SIG-M5 treated with dmso at 0.1 percent for 504 hours (cell line): ENCODE measurements around the gene MSL3.

Source experiments
- DNase-seq: peaks from one replicate; lab custom pipeline; 2025; ENCODE audit not compliant: unreplicated experiment; lab: John Stamatoyannopoulos, UW

Gene MSL3

DNA sequence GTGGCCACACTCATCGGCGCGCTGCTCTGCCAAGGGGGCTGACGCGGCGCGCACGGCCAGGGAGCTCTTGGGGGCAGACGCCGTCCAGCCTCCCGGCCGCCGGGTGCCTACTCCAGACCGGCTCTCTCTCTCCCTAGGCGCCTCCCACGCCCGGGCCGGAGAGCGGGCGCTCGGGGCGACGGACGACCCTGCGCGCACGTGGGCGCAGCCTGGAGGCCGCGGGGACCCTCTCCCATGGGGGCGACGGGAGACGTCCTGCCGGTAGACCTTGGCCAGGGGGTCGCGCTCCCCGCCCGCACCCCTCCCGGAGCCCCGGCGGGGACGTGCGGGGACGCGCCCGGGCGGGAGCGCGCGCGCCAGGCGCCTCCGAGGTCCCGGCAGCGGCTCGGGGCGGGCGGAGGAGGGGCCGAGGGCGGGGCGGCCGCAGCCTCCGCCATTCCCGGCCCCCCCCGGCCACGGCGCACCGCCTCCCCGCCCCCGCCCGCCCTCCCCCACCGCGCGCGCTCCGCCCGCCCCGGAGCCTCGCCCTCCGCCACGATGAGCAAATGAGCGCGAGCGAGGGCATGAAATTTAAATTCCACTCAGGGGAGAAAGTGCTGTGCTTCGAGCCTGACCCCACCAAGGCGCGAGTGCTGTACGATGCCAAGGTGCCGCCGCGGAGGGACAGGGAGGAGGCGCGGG is at the start of gene MSL3:
MSL3 (plus strand) TSS at position 519 of the 681 bp plus-strand sequence; CDS start at position 546, 27 bp downstream.
- peak; percentile 23 for DNase-seq

GRCh38 chrX:11722304-11722703 is 35.7 kb upstream of the MSL3 start:
- DNase-seq, result no peak

DNA sequence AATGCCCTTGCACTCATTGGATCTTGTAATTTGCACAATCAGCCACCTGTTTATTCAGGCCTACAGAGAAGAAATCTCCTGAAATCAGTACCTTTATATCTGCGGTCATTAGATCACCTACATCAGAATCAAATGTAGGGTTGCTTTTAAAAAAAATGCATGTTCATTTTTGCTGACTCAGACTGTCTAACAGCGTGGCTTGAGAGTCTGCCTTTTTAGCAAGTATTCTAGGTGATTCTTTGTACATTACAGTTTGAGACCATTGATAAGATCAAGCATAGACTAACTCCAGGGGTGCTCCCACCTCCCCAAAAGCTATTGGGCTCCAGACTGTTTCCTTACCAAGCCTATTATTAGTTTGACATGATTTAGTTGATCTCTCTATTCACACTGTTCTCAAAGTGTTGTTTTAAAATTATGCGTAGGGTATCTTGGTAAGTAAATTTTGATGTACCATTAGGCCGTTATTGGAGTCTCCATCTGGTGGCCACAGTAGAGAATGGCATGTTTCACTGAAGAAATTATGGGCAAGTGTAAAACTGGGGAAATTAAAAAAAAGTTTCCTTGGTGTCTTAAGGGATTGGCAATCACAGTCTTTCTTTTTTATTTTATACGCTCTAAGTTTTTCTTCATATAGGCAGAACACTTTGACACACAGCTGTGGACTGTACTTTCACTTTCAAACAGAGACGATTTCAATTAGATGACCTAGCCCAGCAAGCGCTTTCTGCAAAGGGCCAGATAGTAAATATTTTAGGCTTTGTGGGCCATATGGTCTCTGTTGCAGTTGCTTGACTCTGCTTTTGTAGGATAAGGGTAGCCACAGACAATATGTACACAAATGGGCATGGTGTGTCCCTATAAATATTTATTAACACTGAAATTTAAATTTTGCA is 33.7 kb upstream of the MSL3 start:
- DNase-seq, result peak; percentile 3

GRCh38 chrX:11725631-11726442 is 32.2 kb upstream of the MSL3 start:
- DNase-seq, result no peak

DNA sequence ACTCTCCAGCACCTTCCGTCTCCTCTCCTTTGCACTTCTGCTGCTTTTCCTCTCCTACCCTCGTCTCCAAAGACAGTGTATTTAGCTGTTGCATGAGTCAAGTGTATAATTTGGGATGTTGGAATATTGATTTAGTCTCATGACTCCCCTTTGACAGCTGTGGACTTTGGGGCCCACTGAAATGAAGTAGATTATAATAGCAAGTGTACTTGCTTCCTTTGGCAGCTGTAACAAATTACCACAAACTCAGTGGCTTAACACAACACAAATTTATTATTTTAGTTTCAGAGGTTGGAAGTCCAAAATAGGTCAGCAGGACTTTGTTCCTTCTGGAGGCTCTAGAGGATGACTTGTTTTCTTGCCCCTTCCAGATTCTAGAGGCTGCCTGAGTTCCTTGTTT is 29.5 kb upstream of the MSL3 start:
- no peak for DNase-seq

DNA sequence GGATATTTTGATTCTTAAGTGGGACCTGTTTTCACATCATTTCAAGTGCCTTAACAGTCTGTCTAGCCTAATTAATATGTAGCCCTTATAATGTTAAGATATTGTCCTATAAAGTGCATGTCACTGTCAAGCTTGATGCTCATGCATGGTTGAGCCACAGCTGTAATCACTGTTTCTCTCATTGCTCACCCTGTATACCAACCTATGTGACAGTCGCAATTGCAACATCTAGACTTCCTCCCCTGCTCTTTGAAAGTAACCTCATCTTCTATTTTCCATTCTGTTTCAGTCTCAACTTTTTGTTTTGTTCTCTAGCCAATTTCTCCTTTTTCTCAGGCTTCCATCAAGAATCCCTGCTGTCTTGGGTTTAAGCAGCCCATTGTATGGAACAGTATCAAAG is 24.4 kb upstream of the MSL3 start:
- DNase-seq, result no peak

- DNase-seq, result no peak
Observed at GRCh38 chrX:11739776-11740175, 18.3 kb upstream of the MSL3 start.

GRCh38 chrX:11740794-11741193 is 17.2 kb upstream of the MSL3 start:
- no peak for DNase-seq

DNA sequence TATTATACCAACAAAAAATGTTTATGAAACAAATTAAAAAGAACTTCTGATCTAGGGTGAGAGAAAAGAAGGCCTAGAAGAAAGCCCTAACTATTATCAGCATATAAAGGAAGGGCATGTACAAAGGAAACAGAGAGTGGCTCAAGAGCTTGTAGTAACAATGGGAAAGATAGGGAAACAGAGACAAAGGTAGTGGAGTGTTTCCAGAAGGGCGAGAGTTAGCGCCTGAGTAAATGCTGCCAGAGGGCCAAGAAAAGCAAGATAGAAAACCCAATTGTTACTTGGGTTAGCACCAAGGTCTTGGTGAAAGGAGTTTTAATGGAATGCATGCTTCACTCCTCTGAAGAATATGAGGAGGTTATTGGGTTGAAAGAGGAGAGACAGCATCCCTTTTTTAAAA is 16.5 kb upstream of the MSL3 start:
- no peak for DNase-seq

- DNase-seq, result no peak
Observed at GRCh38 chrX:11745881-11746280, 12.2 kb upstream of the MSL3 start.

DNA sequence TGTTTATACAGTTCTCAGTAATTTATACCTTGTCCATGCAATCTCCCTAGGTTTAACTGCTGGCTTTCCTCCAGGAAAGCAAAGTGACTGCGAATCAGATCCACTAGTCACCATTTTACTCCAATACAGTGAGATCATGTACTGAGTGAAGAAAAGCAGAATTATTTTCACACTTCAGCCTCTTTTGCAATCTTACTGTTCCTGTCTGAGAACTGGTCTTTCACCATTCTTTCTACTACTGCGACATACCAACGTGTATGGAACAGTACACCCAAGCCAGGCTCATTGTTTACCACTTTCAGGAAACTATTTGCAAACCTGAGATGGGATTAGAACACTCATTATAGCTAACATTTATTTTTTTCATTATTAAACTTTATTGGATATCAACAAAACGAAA is 8.0 kb upstream of the MSL3 start:
- peak; percentile 44 for DNase-seq

DNA sequence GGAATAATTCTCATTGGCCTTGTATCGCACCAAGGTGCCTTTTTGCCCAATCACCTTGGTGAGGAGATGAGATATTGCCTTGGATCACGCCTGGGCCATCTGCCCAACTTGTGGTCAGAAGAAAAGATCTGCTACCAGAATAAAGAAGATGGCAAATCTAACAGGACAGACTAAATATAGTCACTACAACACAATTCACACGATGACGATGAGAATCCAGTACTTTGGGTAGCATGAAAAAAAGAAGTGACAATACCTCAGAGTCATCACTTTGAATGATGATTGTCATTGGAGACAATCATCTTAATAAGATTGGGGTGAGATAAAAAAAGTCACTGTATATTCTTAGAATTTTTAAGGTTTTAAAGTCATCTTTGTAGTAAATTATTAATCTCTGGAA is 7.3 kb upstream of the MSL3 start:
- no peak for DNase-seq

GRCh38 chrX:11751261-11751660 is 6.8 kb upstream of the MSL3 start:
- no peak for DNase-seq

DNA sequence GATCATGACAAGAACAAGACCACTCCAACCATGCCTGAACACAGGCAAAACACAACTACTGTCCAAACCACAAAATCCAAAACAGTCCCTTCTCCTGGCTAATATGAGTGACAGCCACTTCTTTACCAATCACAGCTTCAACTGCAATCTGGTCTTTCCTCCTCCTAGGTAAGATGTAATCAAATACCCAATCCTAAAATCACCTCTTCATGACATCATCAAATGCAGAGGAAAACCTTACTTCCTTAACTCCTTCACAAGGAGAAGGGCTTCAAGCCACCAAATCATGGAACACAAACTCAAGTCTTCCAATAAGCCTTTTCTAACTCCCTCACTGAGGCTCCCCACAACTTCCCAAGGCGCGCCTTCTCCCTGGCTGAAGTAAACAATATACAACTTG is 4.4 kb upstream of the MSL3 start:
- no peak for DNase-seq

- DNase-seq, result no peak
Observed at GRCh38 chrX:11754958-11755645, 2.9 kb upstream of the MSL3 start.

DNA sequence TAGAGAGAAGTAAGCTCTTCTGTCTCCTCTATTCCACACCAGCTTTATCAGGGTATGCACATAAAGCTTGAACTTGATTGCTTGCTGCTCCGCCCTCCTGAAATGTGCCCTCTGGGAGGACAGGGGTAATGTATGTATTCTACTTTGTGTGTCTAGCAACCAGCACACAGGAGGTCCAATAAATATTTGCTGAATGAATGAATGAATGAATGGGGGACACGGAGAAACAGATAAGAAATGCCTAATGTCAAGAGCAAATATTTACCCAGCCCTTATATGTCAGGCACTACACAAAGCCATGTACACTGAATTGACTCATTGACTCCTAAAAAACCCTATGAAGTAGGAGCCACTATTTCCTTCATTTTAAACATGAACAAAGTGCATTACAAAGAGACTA is 2.3 kb upstream of the MSL3 start:
- DNase-seq, result no peak

DNA sequence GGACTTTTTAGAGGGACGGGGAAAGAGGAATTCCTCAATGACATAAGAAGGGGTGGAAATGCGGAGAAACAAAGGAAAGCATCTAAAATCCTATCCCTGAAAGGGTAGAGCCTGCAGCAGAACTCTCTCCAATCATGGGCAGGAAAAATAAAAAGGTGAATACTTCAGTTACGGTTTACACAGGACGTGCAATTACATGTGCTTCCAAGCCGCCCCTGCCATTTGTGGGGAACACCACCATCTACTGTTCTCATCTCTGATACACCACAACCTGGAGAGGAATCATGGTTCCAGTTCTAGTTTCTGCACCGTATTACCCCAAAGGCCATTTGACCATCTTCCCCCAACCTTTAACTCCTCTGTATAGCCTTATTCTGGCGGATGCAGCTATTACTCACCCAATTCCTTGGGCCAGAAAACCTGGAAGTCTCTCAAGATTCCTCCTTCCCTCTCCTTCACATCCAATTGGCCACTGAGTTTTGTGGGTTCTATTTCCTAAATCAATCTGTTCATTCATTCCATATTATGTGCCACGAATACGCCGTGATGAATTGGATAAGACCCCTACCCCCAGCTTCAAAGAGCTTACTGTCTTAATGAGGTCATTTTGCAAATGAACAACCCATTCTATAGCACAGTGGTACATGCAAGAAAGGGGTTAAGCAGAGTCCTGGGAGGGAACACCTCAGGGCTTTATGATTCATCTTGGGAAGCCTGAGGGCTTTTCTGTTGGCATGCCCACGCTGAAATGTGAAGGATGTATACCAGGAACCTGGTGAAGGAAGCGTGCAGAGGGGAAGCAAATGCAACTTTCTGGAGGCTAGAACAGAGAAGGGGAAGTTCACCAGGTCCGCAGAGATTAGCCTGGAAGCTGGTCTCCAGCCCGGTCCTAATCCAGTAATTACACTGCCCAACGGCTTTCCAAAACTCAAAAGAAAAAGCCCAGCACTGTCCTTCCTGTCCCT is 1.4 kb upstream of the MSL3 start:
- no peak for DNase-seq

GRCh38 chrX:11757397-11757718 is 679 bp upstream of the MSL3 start:
- no peak for DNase-seq

GRCh38 chrX:11758400-11759171 is 549 bp downstream of the MSL3 start:
- peak; percentile 64 for DNase-seq
